Stimulated activated CD4-positive, alpha-beta T cell treated with anti-CD3 and anti-CD28 coated beads, Interleukin-15, amount 100 ng/mL, for 24 hours (primary cell): ENCODE data around the gene PAX3.
"Not testable (repeated sequence)": the region's sequence is repeated elsewhere in the genome, so short reads cannot be mapped to it uniquely, and the experiment has no call there.

Source experiments
- DNase-seq: peaks from one replicate; pipeline ENCODE4 v3.0.0-alpha.2; 2020

The PAX3 gene

DNA sequence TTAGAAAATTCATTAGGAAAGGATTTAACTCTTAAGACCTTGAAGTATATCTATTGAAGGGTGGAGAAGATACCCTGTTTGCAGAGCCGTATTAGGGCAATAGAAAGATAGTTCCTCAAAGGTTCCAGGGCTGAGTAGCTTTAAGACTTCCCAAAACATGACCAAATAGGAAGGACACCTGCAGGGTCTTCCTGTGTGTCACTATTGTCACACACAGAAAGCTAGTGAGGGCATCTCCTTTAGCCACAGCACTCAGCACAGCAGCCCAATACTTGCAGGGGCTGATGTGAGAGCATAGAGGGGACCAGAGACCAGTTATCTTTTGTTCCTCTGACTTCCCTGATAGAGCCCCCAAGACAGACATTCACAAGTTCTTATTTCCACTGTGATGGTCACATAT, 93.7 kb downstream of the PAX3 start:
- DNase-seq, result no peak

DNA sequence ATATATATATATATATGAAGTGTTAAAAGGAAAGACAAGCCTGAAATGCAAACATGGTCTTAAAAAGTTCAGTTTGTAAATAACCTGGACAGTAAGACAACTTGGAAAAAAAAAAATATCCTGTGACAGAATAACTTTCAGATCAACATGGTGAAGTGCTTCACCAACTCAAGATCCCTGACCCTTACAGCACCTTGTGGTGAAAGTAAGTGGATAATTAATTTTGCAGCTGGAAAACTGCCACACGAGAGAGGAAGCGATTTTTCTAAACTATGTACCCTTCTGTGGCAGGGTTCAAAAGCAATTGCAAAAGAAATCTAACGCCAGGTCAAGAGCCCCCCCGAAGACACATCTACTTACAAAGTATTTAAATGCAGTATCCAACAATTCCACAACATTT, 95.8 kb downstream of the PAX3 start:
- DNase-seq, result no peak

DNA sequence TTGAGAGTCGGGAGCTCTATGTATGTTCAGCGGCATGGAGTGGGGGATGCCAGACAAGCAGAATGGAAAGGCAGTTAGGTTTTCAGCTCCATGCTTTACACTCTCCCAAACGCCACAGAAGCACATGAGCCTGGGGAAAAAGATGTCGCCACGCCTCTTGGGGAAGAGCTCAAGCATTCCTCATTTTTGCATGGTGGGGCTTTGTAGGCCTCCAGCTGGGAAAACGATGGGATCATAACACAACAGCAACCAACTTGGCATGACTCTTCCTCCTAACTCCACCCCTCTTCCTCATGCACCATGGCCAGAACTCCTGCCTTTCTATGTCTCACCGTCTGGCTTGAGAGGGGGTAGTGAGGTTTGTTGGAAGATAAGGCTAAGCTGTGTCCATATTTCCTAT, 102.6 kb downstream of the PAX3 start:
- DNase-seq, result no peak

DNA sequence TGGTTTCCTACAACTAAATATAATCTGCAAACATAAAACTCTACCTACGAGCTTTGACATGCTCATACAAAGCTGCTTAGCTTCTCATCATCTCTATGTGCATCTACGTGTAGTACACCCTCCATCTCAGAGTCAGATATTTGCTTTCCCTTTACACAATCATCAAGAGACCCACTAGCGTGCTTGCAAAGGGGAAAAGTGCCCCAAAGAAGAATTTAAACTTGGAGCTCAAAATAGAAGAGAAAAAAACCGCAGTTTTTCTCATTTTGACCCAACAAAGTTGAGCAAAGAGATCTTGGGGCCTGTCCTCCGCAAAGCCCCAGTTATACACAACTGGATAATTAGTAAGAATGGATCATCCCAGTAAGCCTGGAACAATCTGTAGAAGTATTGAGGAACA, 104.1 kb downstream of the PAX3 start:
- DNase-seq, result no peak

DNA sequence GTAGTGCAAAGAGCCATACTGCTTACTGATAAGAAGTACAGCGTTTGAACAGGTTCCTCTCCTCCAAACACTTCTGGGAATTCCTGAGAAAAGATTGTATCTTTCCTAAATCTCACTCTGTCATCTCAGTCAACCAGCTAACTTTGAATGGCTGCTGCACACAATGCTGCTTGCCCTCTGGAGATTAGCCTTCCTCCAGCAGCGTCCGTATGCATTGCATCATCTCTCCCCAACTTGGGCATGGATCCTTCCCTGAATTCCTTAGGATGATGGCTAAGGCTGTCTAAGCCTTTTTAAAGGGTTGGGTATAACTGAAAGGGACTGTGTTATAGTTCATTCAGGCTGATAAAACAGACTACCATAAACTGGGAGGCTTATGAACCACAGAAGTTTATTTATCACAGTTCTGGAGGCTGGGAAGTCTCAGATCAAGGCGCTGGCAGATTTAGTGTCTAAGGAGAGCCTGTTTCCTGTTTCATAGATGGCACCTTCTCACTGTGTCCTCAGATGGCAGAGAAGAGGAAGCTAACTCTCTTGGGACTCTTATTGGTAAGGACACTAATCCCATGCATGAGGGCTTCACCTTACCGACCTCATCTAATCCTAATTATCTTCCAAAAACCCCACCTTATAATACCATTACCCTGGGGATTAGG, 105.3 kb downstream of the PAX3 start:
- no peak for DNase-seq

DNA sequence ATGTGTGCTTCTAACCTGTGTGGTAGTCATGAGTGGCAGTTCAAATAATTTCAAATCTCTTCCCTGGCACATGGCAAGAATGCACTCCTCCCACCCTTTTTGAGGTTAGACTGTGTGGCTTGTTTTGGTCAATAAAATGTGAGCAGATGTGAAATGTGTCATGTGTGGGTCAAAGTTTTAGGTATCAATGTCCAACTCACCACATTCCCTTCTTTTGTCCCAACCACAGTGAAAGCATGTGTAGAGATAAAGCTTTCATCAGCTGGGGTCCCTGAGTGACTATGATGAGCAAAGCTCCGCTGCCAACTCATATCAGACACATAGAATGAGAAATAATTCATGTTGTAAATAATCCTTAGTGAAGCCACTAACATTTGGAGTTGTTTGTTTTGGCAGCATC, 118.2 kb downstream of the PAX3 start:
- DNase-seq, result no peak

DNA sequence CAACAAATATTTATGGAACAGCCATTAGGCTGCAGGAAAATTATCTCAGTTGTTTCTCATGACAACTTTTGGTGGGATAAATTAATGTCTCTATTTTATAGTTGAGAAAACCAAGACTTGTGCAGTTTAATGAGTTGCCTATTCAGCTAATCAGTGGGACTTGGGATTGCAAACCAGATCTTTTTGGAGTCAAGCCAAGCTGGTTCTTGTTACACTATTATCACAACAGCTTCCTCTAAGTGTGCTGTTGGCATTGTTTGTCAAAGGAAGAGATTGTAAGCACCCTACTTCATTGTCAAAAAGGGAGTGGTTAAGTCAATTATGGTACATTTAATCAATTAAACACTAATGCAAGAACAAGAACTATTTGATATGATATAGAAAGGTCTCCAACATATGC, 119.2 kb downstream of the PAX3 start:
- no peak for DNase-seq

DNA sequence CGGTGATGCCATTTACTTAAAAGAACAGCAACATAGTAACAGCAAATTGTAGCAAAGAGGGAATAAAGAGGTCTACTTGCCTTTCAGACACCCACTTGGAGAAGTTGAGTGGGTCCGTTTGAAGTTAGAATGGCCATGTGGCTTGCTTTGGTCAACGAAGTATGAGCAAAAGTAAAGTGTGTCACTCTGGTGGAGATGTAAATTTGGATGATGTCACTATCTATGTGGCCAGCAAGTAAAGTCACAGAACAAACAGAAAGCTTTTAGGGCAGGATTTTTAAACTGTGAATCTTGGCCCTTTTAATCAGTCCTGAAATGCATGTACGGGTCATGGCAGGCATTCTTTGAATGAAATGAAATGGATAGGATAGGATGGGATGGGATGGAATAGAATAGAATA, 120.3 kb downstream of the PAX3 start:
- no peak for DNase-seq

DNA sequence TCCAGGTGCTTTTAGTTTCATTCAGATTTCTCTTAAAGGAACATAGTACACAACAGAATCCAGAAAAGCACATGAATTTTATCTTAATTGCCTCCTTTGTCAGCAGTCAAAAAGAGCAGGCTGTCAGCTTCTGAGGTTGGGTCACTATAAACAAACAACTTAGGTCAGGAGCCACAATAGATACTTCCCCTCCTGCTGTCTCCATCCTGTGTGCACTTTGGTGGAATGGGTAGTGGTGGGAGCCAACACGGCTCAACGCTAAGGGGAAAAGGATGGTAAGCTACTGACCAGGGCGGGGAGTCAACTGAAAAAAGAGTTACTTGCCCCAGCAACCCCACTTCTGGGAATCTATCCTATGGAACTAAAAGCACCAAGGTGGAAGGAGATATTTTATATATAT, 121.9 kb downstream of the PAX3 start:
- DNase-seq, result no peak

DNA sequence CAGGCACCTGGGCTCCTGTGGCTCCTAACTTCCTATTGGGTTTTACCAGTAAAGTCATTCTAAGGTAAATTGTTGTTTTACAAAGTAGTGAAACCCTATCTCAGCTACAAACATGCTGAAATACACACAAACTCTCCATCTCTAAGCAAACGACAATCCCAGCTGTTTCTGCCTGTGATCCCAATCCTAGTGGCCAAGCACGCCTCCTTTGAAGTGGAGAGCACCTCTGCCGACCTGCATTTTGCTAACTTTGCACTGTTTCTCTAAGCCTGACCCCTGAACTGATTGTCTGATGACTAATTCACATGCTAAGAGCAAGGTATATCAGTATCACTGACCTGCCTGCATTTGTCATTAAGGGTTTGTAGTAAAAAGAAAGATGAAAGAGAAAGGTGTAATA, 124.3 kb downstream of the PAX3 start:
- no peak for DNase-seq

DNA sequence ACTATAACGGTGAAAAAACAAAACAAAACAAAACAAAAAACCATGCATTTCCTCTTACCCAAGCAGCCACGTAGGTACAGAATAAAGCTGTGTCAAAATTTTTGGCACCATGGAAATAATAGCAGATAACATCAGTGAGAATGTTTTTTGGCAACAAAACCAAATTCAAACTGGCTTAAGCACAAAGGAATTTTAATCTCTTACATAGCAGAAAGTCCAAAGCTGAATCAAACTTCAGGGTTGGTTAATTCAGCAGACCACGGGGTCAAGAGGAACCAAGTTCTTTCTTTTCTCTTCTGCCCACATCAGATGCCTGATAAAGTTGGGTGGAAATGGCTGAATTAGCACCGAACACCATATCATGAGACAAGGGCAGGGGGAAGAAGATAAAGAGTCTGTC, 129.5 kb downstream of the PAX3 start:
- no peak for DNase-seq

DNA sequence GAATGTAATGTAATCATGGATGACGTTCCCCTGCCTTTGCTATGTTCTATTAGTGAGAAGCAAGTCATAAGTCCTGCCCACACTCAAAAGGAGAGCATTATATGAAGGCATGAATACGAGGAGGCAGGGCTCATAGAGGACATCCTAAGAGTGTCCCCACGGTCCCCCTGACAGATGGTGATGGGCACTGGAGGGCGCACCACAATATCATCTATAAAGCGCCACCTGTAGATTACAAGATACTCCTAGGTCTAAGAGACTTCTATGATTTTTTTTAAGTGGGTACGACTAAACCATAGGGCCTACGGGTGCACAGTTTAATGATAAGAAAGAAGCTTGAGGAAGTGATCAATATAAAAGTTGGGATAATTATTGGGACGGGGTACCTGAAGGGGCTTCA, 131.0 kb downstream of the PAX3 start:
- no peak for DNase-seq

DNA sequence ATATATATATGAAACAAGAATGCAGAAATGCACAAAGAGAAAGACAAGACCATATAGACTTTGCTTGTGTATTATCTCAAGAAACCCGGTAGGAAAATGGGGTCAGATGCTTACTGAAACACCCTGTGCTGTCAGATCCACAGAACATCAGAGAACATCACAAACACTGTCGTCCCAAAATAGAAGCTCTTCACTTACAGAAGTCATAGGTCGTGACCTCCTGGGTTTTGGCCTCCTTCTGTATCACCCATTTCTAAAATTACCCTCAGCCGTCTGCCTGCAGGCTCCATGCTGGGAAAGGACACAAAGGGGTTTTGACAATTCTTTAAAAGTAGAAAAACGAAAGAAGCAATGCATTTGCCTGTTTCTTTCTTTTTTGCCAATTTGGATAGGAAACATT, 137.9 kb downstream of the PAX3 start:
- no peak for DNase-seq

DNA sequence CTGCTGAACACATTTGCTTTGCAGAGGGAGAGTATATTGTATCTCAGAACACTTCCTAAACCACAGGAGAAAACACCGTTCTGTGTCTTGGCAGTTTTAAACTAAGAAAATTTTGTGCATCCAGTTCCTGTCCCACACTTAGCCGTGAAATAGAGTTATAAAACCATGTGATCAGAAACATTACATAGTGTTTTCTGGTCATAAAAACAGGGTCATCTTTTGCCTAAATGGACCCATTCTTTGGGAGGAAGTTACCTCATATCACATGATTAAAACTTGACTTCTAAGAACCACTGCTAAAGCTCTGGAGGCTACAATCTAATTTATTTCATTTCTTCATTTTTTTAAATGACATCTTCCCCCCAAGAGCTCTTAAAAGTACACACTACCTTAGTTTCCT, 138.7 kb downstream of the PAX3 start:
- DNase-seq, result no peak

DNA sequence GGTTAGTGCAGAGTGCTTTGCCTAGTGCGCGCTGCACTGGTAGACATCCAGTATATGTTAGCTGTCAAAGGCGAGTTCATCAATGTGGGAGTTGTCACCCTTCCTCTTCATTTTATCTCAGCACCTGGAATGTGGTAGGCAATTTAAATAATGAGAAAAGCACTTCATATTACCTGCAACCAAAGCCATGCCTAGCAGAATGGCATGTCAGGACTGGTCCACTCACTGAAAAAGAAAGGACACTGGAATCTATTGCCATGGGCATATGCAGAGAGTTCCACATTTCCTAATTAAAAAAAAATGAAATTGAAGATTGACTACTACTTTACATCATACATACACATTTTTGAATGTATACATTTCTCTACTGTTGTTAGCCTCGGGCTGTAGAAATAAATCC, 139.6 kb downstream of the PAX3 start:
- no peak for DNase-seq

DNA sequence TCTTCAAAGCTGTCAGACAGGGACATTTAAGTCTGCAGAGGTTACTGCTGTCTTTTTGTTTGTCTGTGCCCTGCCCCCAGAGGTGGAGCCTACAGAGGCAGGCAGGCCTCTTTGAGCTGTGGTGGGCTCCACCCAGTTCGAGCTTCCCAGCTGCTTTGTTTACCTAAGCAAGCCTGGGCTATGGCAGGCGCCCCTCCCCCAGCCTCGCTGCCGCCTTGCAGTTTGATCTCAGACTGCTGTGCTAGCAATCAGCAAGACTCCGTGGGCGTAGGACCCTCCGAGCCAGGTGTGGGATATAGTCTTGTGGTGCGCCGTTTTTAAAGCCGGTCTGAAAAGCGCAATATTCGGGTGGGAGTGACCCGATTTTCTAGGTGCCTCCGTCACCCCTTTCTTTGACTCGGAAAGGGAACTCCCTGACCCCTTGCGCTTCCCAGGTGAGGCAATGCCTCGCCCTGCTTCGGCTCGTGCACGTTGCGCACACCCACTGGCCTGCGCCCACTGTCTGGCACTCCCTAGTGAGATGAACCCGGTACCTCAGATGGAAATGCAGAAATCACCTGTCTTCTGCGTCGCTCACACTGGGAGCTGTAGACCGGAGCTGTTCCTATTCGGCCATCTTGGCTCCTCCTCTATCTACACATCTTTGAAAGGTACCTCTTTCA, 143.7 kb downstream of the PAX3 start:
- DNase-seq, result not testable (repeated sequence)
